Tibial artery (tissue), 4 donors: Measurements from ENCODE around the gene PARP15.

Experiments used
- DNase-seq, 2 donors: peaks; one replicate each; pipeline ENCODE4 v3.0.0-alpha.2; 2019
- H3K27ac ChIP-seq, 2 donors: fragments of 200-600 bp; sonication (generic) in 1 of 2; 1 replicate in 1 of 2; 2 replicates in 1 of 2; pipeline ENCODE4 v1.5.1; 2018 to 2019; ENCODE audit warnings: mild to moderate bottlenecking in 1 of 2
- H3K27me3 ChIP-seq, 2 donors: fragments of 200-600 bp; sonication (generic) in 1 of 2; one replicate each; pipeline versions ENCODE4 v1.5.1 to v1.6.0; 2016 to 2019
- H3K36me3 ChIP-seq, 3 donors: fragments of 200-600 bp; sonication (generic) in 2 of 3; one replicate each; pipeline ENCODE4 v1.5.1; 2016 to 2019; ENCODE audit warnings: mild to moderate bottlenecking in 2 of 3
- H3K4me1 ChIP-seq, 4 donors: fragments of 200-600 bp; sonication (generic) in 2 of 4; 1 replicate in 3 of 4; 2 replicates in 1 of 4; pipeline ENCODE4 v1.5.1; 2016 to 2019
- H3K4me3 ChIP-seq, 2 donors: fragments of 200-600 bp; sonication (generic) in 1 of 2; 1 replicate in 1 of 2; 2 replicates in 1 of 2; pipeline ENCODE4 v1.5.1; 2018 to 2019; ENCODE audit warnings: mild to moderate bottlenecking in 2 of 2
- H3K9me3 ChIP-seq, 3 donors: fragments of 200-600 bp; sonication (generic) in 1 of 3; one replicate each; pipeline ENCODE4 v1.5.1; 2016 to 2019
- intact Hi-C: fragments of 100-400 bp; cut with DNase I; formaldehyde crosslinking; loops from one replicate; pipeline ENCODE4 v1.15.0; 2023; ENCODE audit warnings: low total_unique reads
- TF ChIP-seq, protein P1 (sequence below), 2 experiments: fragments of 200-600 bp in 1 of 2; fragments of 450-650 bp in 1 of 2; IDR thresholded peaks; one replicate each; pipeline ENCODE4 v1.5.1; 2017 to 2019; ENCODE audit warnings: antibody characterized with exemption in 2 of 2, mild to moderate bottlenecking in 1 of 2, moderate library complexity in 1 of 2

Gene PARP15

DNA sequence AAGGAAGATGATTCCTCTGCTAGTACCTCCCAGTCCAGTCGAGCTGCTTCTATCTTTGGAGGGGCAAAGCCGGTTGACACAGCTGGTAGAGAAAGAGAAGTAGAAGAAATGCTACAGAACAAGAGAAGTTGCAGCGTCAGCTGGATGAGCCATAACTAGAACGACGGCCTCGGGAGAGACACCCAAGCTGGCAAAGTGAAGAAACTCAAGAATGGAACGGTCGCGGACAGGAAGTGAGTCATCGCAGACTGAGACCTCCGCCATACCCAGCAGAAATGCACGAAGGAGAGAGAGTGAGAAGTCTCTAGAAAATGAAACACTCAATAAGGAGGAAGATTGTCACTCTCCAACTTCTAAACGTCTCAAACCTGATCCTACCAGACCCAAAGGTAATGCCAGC, 84.2 kb downstream of the PARP15 start:
- intact Hi-C loops: no loop called here
- peak in 1 of 2 donors; percentile 62 for DNase-seq
- no peak overlapping the region for H3K4me3 ChIP-seq
- H3K4me1 ChIP-seq: no peaks in the 10 kb centered on the region
- H3K27me3 ChIP-seq: no peaks in the 10 kb centered on the region
- no peak overlapping the region for H3K27ac ChIP-seq
- TF ChIP-seq, protein P1, sequence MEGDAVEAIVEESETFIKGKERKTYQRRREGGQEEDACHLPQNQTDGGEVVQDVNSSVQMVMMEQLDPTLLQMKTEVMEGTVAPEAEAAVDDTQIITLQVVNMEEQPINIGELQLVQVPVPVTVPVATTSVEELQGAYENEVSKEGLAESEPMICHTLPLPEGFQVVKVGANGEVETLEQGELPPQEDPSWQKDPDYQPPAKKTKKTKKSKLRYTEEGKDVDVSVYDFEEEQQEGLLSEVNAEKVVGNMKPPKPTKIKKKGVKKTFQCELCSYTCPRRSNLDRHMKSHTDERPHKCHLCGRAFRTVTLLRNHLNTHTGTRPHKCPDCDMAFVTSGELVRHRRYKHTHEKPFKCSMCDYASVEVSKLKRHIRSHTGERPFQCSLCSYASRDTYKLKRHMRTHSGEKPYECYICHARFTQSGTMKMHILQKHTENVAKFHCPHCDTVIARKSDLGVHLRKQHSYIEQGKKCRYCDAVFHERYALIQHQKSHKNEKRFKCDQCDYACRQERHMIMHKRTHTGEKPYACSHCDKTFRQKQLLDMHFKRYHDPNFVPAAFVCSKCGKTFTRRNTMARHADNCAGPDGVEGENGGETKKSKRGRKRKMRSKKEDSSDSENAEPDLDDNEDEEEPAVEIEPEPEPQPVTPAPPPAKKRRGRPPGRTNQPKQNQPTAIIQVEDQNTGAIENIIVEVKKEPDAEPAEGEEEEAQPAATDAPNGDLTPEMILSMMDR (IDR thresholded peaks at IDR 0.05): no peak
- H3K36me3 ChIP-seq: no peaks in the 10 kb centered on the region
- H3K9me3 ChIP-seq: no peaks in the 10 kb centered on the region

DNA sequence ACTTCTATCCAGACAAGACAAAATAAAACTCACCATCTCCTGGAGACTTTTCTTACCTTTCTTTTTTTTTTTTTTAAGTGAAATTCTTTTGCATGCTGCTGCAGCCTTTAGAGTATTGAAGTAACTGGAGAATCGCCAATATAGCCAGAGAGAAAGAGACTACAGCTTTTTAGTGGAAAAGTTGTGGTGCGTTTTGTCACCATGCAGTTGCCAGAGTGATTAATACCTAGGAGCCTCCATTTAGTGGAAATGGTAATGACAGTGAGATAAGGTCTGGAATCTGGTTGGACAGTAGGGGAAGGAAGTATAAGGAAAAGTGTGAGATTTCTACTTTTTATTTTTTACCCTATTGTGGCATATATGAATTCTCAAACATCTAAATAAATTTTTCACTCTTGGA, 85.1 kb downstream of the PARP15 start:
- TF ChIP-seq, protein P1 (IDR thresholded peaks at IDR 0.05): no peak
- no peaks in the 10 kb centered on the region for H3K36me3 ChIP-seq
- H3K27ac ChIP-seq: no peak overlapping the region
- no peaks in the 10 kb centered on the region for H3K4me1 ChIP-seq
- DNase-seq: no peak
- no peaks in the 10 kb centered on the region for H3K9me3 ChIP-seq
- H3K27me3 ChIP-seq: no peaks in the 10 kb centered on the region
- no peak overlapping the region for H3K4me3 ChIP-seq
- intact Hi-C loops: no loop called here

DNA sequence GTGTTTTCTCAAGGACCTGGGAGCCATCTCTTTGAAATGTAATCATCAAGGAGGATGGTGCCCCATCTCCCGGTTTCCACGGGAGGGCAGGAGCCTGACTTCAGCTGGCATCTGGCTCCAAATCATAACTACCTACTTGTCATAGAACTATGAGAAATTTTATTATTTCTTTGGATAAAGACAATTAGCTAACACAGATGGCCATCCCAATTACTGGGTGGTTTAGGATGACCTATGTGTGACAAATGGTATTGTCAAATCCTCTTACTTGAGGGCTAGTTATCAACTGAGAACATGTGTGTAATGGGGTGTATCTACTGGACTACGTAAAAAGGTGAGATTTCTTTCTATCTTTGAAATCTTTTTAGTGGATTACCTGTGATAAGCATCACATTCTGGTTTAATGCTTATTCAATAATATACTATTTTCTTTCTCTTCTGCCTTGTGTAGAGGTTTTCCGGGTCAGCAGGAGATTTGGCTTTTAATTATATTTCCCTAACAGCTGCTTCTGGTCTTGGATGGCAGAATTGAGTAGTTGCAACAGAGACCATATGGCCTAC, 87.9 kb downstream of the PARP15 start:
- TF ChIP-seq, protein P1 (IDR thresholded peaks at IDR 0.05): no peak
- DNase-seq: no peak
- Histone ChIP-seq H3K27ac (no peak overlapping the region), H3K27me3 (no peaks in the 10 kb centered on the region), H3K4me3 (no peak overlapping the region), H3K4me1 (no peaks in the 10 kb centered on the region), H3K36me3 (no peaks in the 10 kb centered on the region), H3K9me3 (no peaks in the 10 kb centered on the region)
- intact Hi-C loops: no loop called here

DNA sequence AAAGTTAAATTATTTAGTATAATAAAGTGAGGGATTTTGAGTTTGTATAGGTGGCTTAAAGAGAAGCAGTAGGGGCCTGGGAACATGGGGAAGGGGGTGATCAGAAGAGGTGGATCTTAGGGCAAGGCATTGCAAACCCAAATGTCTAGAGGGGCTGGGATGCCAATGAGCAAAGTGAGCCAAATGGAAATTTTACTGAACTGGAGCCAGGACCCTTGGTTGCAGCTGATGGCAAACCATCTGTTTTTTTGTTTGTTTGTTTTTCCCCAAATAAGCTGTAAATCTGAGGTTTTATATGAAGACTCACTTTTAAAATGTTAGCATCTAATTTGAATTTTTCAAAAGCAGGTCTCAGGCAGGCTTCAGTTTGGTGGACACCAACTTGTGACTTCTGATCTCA, 88.4 kb downstream of the PARP15 start:
- H3K27ac ChIP-seq: no peak overlapping the region
- intact Hi-C loops: no loop called here
- no peaks in the 10 kb centered on the region for H3K36me3 ChIP-seq
- H3K27me3 ChIP-seq: no peaks in the 10 kb centered on the region
- H3K9me3 ChIP-seq: no peaks in the 10 kb centered on the region
- H3K4me1 ChIP-seq: no peaks in the 10 kb centered on the region
- DNase-seq: no peak
- TF ChIP-seq, protein P1 (IDR thresholded peaks at IDR 0.05): no peak
- no peak overlapping the region for H3K4me3 ChIP-seq

DNA sequence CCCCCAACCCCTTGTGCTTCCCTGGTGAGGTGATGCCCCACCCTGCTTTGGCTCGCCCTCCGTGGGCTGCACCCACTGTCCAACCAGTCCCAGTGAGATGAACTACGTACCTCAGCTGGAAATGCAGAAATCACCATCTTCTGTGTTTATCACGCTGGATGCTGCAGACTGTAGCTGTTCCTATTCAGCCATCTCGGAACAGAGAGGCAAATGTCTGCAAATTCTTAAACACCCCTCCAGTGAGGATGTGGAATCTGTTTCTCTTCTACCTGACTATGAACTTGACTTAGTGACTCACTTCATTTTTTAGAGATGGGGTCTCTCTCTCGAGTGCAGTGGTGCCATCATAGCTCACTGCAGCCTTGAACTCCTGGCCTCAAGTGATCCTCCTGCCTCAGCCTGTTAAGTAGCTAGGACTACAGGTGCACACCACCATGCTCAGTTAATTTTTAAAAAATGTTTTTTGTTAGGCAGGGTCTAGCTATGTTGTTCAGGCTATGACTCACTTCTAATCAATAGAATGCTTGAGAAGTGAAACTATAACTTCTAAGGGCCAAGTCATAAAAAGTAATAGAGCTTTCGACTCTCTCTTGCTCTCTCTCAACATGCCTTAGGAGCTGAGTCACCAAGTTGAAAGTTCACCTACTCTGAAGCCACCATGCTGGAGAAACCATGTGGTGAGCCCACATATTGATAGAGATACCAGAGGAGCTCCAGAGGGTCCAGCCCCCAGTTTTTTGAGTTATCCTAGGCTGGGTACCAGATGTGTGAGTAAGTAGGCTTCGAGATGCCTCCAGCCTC, 91.7 kb downstream of the PARP15 start:
- Histone ChIP-seq H3K27me3 (no peaks in the 10 kb centered on the region), H3K36me3 (no peaks in the 10 kb centered on the region), H3K4me3 (no peak overlapping the region), H3K4me1 (no peaks in the 10 kb centered on the region), H3K9me3 (no peaks in the 10 kb centered on the region), H3K27ac (no peak overlapping the region)
- TF ChIP-seq, protein P1 (IDR thresholded peaks at IDR 0.05): no peak
- intact Hi-C loops: no loop called here
- DNase-seq: no peak
